GM19395 (cell line): ENCODE measurements around the gene XPO6.

Source experiments
- ATAC-seq: cut with Tn5 transposase; IDR thresholded peaks from one replicate; pipeline ENCODE4 v1.9.1; 2021; ENCODE audit warnings: mild to moderate bottlenecking, moderate library complexity; ENCODE audit not compliant: unreplicated experiment

The XPO6 gene

GRCh38 chr16:28158136-28158535, 53.6 kb downstream of the XPO6 start:
- ATAC-seq, result no peak

- ATAC-seq, result no peak
These were observed 55.6 kb downstream of the XPO6 start for GRCh38 chr16:28156056-28156680.

DNA sequence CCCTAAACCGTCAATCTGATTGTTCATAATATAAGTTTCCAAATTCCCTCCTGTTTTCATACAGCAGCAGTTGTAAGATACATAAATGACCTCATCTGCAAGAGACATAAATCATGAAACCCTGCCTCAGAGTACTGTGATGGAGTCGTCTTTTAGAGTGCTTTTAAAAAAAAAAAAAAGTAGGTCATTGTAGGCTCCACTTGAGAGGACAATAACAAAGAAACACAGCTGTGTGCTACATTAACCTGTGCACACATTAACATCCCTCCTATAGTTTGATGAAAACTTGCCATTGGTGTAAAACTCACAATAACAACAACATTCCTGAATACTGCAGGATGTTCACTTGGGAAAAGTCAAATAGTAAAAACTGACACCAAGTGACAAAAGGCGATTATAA, 56.5 kb downstream of the XPO6 start:
- no peak for ATAC-seq

- no peak for ATAC-seq
These were observed 60.6 kb downstream of the XPO6 start for GRCh38 chr16:28151180-28151579.

GRCh38 chr16:28149011-28149888, 62.5 kb downstream of the XPO6 start:
- ATAC-seq, result no peak

DNA sequence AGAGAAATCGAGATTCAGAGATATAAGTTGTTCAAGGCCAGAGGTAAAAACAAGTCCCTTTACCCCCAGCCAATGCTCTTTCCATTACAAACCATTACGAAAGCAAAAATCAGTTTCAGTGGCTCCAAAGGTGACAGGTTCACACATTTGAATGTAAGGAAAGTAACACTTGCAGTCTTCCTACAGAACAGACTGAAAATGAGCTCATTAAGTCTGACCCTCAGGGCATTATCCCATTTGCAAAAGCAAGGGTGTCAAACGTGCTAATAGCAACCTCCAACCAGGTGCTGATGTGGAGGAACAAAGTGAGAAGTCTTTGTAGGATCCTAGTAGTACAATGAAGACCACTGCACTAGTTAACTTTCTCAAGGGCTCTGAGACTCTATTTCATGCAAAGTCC, 65.2 kb downstream of the XPO6 start:
- no peak for ATAC-seq

DNA sequence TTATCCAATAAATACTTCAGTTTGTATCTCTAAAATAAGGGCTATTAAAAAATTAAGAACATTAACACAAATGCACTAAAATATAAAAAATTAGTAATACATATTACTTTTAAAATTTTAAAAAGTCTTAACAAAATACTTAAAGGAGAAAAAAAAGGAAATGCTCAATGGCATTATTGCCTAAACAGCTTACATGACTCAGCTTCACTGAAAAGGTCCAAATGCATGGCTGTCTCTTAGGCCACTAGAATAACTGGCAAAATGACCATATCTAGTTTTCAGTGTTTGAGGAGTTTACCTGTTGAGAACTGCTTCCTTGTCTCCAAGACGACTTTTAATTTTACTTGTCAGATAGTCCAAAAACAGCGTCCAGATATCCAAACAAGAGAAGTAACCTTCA, 66.0 kb downstream of the XPO6 start:
- ATAC-seq, result no peak

- ATAC-seq, result peak; percentile 75
These were observed 70.8 kb downstream of the XPO6 start for GRCh38 chr16:28140788-28141618.

DNA sequence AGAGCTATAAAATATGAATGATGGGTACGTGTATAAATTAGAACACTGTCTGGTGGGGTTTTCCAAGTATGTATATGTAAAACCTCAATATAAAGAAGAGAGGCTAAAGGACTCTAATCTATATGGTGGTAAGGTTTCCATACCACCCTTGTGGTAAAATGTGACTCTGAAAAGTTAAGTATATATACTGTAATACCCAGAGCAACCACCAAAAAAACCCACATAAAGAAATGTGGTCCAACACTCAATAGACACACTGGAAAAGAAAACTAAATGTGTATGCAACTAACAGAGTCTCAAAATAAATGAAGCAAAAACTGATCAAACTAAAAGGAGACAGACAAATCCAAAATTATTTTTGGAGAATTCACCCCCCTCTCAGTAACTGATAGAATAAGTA, 72.2 kb downstream of the XPO6 start:
- ATAC-seq, result no peak

GRCh38 chr16:28136751-28137434, 74.9 kb downstream of the XPO6 start:
- ATAC-seq, result no peak

GRCh38 chr16:28133666-28134065, 78.1 kb downstream of the XPO6 start:
- ATAC-seq, result no peak

DNA sequence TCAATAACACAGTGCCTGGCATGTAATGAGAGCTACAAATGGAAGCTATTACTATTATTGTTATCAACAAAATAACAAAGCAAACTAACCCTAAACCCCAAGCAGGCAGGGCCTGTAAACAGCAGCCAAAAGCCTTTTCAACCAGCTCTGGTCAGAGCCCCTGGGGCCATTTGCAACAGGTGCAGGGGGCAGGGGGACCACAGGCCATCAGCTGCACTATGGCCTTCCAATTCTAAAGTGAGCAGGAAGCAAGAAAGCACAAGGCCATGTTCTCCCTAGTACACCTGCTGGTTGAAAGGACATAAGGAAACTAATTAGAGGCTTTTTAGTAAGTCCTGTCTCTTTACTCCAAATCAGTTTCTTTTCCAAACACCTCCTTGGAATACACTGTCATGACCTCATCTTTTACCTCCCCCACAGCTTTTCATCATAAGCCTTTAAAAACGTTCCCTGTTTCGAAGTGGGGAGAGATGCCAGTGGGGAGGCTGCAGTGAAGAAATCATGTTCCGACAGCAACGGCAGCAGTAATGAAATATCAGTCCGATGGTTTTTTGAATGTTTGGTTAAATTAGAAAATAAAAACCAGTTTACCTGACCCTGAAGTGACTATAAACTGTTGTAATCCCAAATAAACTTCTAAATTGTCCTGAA, 79.9 kb downstream of the XPO6 start:
- ATAC-seq, result no peak

DNA sequence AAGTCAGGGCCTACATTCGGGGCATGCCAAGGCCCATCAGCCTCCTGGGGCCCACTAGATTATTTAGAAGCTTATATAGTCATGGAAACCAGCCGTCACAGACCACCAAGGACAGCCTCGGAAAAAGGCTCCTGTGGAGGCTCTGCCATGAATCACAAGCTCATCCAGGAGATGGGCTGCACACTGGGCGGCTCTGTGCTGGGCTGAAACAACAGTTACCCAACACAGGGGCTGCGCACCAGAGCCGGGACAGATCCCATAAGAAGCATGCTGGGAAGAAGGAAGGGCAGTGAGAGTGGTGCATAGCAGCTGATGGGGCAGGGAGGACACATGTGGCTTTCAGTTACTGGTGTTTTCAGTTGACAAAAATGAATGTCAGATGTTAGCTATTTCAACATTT, 80.6 kb downstream of the XPO6 start:
- no peak for ATAC-seq

GRCh38 chr16:28130099-28131088, 81.4 kb downstream of the XPO6 start:
- ATAC-seq, result no peak

DNA sequence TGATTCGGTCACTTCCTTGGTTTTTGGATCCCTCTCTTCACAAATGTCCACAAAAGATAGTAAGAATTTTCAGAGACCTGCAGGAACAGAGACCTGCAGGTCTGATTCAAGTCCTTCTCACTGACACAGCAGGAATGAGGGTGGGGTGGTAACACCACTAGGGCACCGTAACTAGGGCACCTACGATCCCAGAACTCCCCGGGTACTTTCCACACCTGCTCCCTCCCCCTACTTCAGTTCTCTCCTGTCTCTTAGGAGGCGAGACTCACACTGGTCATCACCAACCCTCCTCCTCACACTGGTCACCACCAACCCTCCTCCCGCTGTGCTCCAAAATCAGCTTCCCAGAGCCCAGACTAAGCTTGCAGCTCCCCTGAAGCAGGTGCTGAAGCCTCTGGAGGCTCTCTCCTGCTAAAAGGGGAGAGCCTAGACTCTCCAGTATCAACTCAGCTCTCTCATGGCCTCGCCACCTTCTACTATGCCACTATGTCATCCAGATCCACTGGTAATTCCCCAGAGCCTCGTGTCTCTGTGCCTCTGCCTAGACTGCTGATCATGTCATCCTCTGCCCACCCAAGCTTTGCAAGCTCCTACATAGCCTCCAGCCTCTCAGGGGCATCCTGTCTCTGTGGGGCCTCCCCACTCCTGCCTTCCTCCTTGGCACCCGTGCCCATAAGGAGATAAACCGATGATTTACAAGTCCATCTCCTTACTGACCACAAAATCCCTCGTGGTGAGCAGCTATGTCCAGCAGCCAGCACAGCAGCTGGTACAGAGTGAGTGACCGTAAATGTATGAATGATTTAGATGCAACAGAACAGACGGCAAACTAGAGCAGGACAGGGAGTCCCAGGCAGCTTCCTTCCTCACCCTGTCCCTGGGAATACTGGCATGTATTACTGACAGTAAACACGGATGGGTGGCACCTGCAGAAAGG, 84.8 kb downstream of the XPO6 start:
- ATAC-seq, result no peak

DNA sequence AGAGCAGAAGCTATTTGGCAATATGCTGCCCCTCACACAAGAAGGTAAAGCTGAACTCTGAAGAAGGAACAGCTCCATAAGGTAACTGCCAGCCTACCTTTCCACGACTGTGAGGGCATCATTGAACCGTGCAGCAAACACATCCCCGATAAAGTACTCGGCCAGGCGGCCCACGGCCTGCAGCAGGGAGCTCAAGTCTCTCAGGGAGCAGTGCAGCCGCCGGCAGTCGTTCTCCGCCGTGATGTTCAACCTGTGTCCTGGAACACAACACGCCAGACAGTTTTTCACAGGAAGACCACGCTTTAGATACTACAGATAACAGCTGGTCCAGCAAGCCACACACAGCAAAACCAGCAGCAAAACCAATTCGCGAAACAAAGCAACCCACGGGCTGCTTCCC, 86.2 kb downstream of the XPO6 start:
- ATAC-seq, result no peak

- no peak for ATAC-seq
These were observed 90.2 kb downstream of the XPO6 start for GRCh38 chr16:28121527-28121926.

DNA sequence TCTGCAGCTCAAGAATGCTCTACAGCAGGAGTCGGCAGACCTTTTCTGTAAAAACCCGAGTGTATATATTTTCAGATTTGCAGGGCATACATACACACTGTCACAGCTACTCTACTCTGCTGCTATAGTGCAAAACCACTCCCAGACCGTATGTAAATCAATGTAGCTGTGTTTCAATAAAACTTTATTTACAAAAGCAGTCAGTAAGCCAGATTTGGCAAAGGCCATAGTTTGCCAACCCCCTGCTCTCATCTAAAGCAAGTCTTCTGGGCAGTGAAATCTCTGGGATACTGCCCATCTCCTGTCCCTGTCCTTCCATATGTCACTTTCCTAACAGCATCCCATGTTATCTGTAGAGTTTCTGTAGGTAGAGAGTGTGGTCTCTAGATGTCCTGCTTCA, 91.0 kb downstream of the XPO6 start:
- ATAC-seq, result no peak
